GM12873 (cell line): Measurements from ENCODE around the gene FGF6.

ENCODE experiments used
- CTCF ChIP-seq: IDR thresholded peaks from 2 replicates; pipeline ENCODE4 v1.5.1; 2012; ENCODE audit warnings: low read depth, mild to moderate bottlenecking, moderate library complexity, low read length, control low read depth; ENCODE audit not compliant: insufficient read depth; ENCODE audit errors: missing control alignments

The FGF6 gene

DNA sequence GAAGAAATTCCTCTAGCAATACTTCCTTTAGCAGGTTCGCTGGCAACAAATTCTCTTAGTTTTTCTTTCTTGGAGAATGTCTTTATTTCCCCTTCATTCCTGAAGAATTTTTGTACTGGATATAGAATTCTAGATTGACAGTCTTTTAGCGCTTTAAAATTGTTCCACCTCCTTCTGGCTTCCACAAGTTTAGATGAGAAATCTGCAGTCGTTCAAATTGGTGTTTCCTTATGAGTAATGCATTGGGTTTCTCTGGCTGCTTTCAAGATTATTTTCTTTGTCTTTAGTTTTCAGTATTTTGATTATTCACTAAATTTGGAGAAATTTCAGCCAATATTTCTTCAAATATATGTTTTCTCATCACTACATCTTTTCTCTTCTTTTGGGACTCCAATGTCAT, 33.3 kb upstream of the FGF6 start:
- no peak for TF ChIP-seq CTCF

- TF ChIP-seq CTCF = no peak
Observed at GRCh38 chr12:4477129-4477528, 31.5 kb upstream of the FGF6 start.

- TF ChIP-seq CTCF = no peak
Observed at GRCh38 chr12:4472046-4472445, 26.4 kb upstream of the FGF6 start.

DNA sequence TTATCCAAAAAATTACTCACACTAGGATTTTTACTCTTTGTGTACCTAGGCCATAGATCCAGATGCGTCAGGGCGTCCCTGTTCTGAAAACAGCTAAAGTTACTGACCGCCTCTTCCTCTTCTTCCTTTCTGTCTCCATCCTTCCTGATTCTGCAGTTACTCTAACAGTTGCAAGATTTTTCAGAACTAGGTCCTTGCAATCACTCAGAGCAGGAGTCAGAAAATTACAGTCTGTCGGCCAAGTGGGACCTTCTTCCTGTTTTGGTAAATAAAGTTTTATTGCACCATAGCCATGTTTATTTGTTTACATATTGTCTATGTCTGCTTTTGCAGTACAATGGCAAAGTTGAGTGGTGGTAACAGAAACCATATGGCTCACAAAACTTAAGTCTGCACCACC, 25.6 kb upstream of the FGF6 start:
- TF ChIP-seq CTCF = no peak

GRCh38 chr12:4468994-4469393, 23.4 kb upstream of the FGF6 start:
- no peak for TF ChIP-seq CTCF

DNA sequence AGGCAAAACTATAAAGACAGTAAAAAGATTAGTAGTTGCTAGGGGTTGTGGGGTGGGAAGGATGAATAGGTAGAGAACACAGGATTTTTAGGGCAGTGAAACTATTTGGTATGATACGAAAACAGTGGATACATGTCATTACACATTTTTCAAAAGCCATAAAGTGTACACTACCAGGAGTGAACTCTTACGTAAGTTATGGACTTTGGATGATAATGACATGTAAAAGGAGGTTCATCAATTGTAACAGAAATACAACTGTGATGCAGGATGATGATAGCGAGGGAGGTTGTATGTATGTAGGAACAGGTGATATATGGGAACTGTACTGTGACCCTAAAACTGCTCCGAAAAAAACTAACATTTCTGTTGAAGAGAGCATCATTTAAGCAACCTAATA, 15.1 kb upstream of the FGF6 start:
- no peak for TF ChIP-seq CTCF

- no peak for TF ChIP-seq CTCF
Observed at GRCh38 chr12:4454315-4454860, 8.8 kb upstream of the FGF6 start.
